ENCODE data around the gene SPATA6L.

The SPATA6L gene

GRCh38 chr9:4700091-4700490 is 33.8 kb upstream of the SPATA6L start:
- Histone ChIP-seq H3K9me2 (replicated peaks; ENCODE audit: low read depth, low read length) (no peaks in the 10 kb centered on the region), H3K4me3 (ENCODE audit: low read length, poor library complexity, severe bottlenecking) (no peak overlapping the region), H2AFZ (ENCODE audit: low read length) (no peak overlapping the region), H4K20me1 (ENCODE audit: insufficient read depth, low read length, poor library complexity, severe bottlenecking) (no peaks in the 10 kb centered on the region), H3F3A (ENCODE audit: low read depth) (no peaks in the 10 kb centered on the region), H3K36me3 (ENCODE audit: insufficient read depth, low read length) (peaks cover 60% of the 10 kb centered on the region), H3K79me2 (ENCODE audit: insufficient read depth, low read length) (peaks cover 4% of the 10 kb centered on the region; the same call in 1 of the 2 replicates), H3K4me2 (ENCODE audit: low read depth, low read length, poor library complexity, severe bottlenecking) (no peak overlapping the region), H3K9me3 (ENCODE audit: insufficient read depth, low read depth, low read length) (no peaks in the 10 kb centered on the region), H3K27me3 (ENCODE audit: insufficient read depth, low read length, poor library complexity, severe bottlenecking) (no peaks in the 10 kb centered on the region), H3K9ac (ENCODE audit: low read depth, low read length, poor library complexity, severe bottlenecking) (no peak overlapping the region), H3K4me1 (ENCODE audit: insufficient read depth, low read length, poor library complexity, severe bottlenecking) (peaks cover 4% of the 10 kb centered on the region)
- TF ChIP-seq, protein P1, sequence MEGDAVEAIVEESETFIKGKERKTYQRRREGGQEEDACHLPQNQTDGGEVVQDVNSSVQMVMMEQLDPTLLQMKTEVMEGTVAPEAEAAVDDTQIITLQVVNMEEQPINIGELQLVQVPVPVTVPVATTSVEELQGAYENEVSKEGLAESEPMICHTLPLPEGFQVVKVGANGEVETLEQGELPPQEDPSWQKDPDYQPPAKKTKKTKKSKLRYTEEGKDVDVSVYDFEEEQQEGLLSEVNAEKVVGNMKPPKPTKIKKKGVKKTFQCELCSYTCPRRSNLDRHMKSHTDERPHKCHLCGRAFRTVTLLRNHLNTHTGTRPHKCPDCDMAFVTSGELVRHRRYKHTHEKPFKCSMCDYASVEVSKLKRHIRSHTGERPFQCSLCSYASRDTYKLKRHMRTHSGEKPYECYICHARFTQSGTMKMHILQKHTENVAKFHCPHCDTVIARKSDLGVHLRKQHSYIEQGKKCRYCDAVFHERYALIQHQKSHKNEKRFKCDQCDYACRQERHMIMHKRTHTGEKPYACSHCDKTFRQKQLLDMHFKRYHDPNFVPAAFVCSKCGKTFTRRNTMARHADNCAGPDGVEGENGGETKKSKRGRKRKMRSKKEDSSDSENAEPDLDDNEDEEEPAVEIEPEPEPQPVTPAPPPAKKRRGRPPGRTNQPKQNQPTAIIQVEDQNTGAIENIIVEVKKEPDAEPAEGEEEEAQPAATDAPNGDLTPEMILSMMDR (conservative IDR thresholded peaks at IDR 0.05; ENCODE audit: low read length), result no peak
- no peak for TF ChIP-seq EZH2phosphoT487 (IDR thresholded peaks at IDR 0.05; ENCODE audit: borderline replicate concordance)

DNA sequence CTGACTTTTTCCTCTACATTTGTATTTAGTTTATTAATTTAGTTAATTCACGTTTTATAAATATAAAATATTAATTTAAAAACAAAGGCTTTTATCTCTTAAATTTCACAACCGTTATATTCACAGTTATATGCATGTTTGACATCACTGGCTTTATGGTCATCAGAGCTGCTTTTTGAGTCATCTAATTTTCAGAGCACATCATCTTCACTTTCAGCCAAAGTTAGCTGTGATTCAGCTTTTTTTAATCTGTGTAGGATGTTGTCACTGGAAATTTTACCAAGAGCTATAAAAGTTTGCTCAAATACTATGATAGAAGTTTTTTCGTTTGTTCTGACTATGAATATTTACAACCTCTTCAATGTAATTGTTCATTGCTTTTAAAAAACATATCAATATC is 25.5 kb upstream of the SPATA6L start:
- Histone ChIP-seq H4K20me1 (ENCODE audit: insufficient read depth, low read length, poor library complexity, severe bottlenecking) (no peaks in the 10 kb centered on the region), H3K4me2 (ENCODE audit: low read depth, low read length, poor library complexity, severe bottlenecking) (no peak overlapping the region), H3K9me3 (ENCODE audit: insufficient read depth, low read depth, low read length) (no peaks in the 10 kb centered on the region), H3K27me3 (ENCODE audit: insufficient read depth, low read length, poor library complexity, severe bottlenecking) (no peaks in the 10 kb centered on the region), H2AFZ (ENCODE audit: low read length) (no peak overlapping the region), H3K9ac (ENCODE audit: low read depth, low read length, poor library complexity, severe bottlenecking) (no peak overlapping the region), H3K79me2 (ENCODE audit: insufficient read depth, low read length) (peaks cover 10% of the 10 kb centered on the region; the same call in 1 of the 2 replicates), H3K4me1 (ENCODE audit: insufficient read depth, low read length, poor library complexity, severe bottlenecking) (no peaks in the 10 kb centered on the region), H3K36me3 (ENCODE audit: insufficient read depth, low read length) (peaks cover 10% of the 10 kb centered on the region; the same call in 1 of the 2 replicates), H3F3A (ENCODE audit: low read depth) (no peaks in the 10 kb centered on the region), H3K4me3 (ENCODE audit: low read length, poor library complexity, severe bottlenecking) (no peak overlapping the region), H3K9me2 (replicated peaks; ENCODE audit: low read depth, low read length) (no peaks in the 10 kb centered on the region)
- TF ChIP-seq, protein P1 (conservative IDR thresholded peaks at IDR 0.05; ENCODE audit: low read length), result no peak
- no peak for TF ChIP-seq EZH2phosphoT487 (IDR thresholded peaks at IDR 0.05; ENCODE audit: borderline replicate concordance)

- Histone ChIP-seq H3F3A (ENCODE audit: low read depth) (no peaks in the 10 kb centered on the region), H3K27me3 (ENCODE audit: insufficient read depth, low read length, poor library complexity, severe bottlenecking) (no peaks in the 10 kb centered on the region), H3K4me1 (ENCODE audit: insufficient read depth, low read length, poor library complexity, severe bottlenecking) (peaks cover 9% of the 10 kb centered on the region), H3K9me3 (ENCODE audit: insufficient read depth, low read depth, low read length) (no peaks in the 10 kb centered on the region), H3K79me2 (ENCODE audit: insufficient read depth, low read length) (peaks cover 10% of the 10 kb centered on the region; the same call in 1 of the 2 replicates), H3K9ac (ENCODE audit: low read depth, low read length, poor library complexity, severe bottlenecking) (no peak overlapping the region), H4K20me1 (ENCODE audit: insufficient read depth, low read length, poor library complexity, severe bottlenecking) (no peaks in the 10 kb centered on the region), H3K4me2 (ENCODE audit: low read depth, low read length, poor library complexity, severe bottlenecking) (peak overlapping the region; percentile 2), H3K36me3 (ENCODE audit: insufficient read depth, low read length) (peaks cover 15% of the 10 kb centered on the region; the same call in 1 of the 2 replicates), H2AFZ (ENCODE audit: low read length) (no peak overlapping the region), H3K4me3 (ENCODE audit: low read length, poor library complexity, severe bottlenecking) (no peak overlapping the region), H3K9me2 (replicated peaks; ENCODE audit: low read depth, low read length) (no peaks in the 10 kb centered on the region)
- no peak for TF ChIP-seq EZH2phosphoT487 (IDR thresholded peaks at IDR 0.05; ENCODE audit: borderline replicate concordance)
- TF ChIP-seq, protein P1 (conservative IDR thresholded peaks at IDR 0.05; ENCODE audit: low read length), result no peak
These were observed 23.9 kb upstream of the SPATA6L start for GRCh38 chr9:4690144-4690543.

All from Loucy (cell line).